K562 (cell line): ENCODE measurements around the gene REPS1. TPM values are rescaled to one million over a fixed set of nuclear protein-coding genes. Genes with fewer than 3 reads are reported as not detected.

Experiments
- ATAC-seq: fragments of 200-7000 bp; cut with Tn5 transposase; 3 replicates; pipeline ENCODE4 v1.9.1; 2020; ENCODE audit warnings: moderate library complexity
- BruUV-seq: library from RNA; stranded (reverse); fragments of 400-500 nt; replicated peaks from 2 replicates; lab custom pipeline; 2021; lab: Mats Ljungman, UMichigan
- CTCF ChIA-PET: fragments of 300-600 bp; formaldehyde crosslinking; extraction: SDS; loops from one replicate; lab custom pipeline; 2021; ENCODE audit warnings: low intra/inter-chr PET ratio; lab: Yijun Ruan, JAX
- POLR2A ChIA-PET: fragments of 300-600, 350-650 bp; sonication (Branson Sonifier 250); formaldehyde crosslinking; extraction: SDS; loops from one replicate; lab custom pipeline; 2021; ENCODE audit warnings: antibody characterized with exemption, inconsistent platforms; lab: Yijun Ruan, JAX
- DNase-seq, 4 experiments: peaks; one replicate each; pipeline versions ENCODE4 v3.0.0 to v3.0.0-alpha.2; 2011 to 2018; ENCODE audit warnings: low spot score in 3 of 4, mixed read lengths in 3 of 4; ENCODE audit errors: extremely low read depth in 1 of 4
- FAIRE-seq: peaks from 2 replicates; lab custom pipeline; 2011; peaks lifted over from hg19 to GRCh38; lab: Jason Lieb, UNC
- H2AFZ ChIP-seq: 2 replicates; pipeline ENCODE4 v1.6.0; 2011; ENCODE audit warnings: low read depth, low read length, control low read depth, inconsistent platforms
- H3K27ac ChIP-seq: fragments of 200-600 bp; 3 replicates; pipeline ENCODE4 v1.8.0; 2011; ENCODE audit warnings: low read depth, mild to moderate bottlenecking, control low read depth, inconsistent platforms, low read length, moderate library complexity, mixed read lengths; ENCODE audit errors: extremely low read depth
- H3K27me3 ChIP-seq, 2 experiments: fragments of 300-600 bp in 1 of 2; 2 replicates in 1 of 2; 3 replicates in 1 of 2; pipeline versions ENCODE4 v1.6.0 to v1.8.0; 2011; ENCODE audit warnings: inconsistent platforms in 2 of 2, low read length in 2 of 2, mild to moderate bottlenecking in 1 of 2, mixed read lengths in 1 of 2, moderate library complexity in 1 of 2; ENCODE audit not compliant: control insufficient read depth in 2 of 2, insufficient read depth in 2 of 2
- H3K36me3 ChIP-seq: fragments of 300-600 bp; 3 replicates; pipeline ENCODE4 v1.8.0; 2011; ENCODE audit warnings: mild to moderate bottlenecking, low read length, inconsistent platforms; ENCODE audit not compliant: control insufficient read depth, insufficient read depth
- H3K4me1 ChIP-seq, 2 experiments: fragments of 200-600 bp in 1 of 2; replicated peaks in 1 of 2; 2 replicates in 1 of 2; 3 replicates in 1 of 2; pipeline versions ENCODE4 v1.5.1 to v1.8.0; 2011; ENCODE audit warnings: inconsistent platforms in 2 of 2, low read length in 2 of 2, mild to moderate bottlenecking in 1 of 2, mixed read lengths in 1 of 2, moderate library complexity in 1 of 2; ENCODE audit not compliant: control insufficient read depth in 2 of 2, insufficient read depth in 2 of 2
- H3K4me2 ChIP-seq: 2 replicates; pipeline ENCODE4 v1.6.1; 2011; ENCODE audit warnings: low read length, control low read depth, inconsistent platforms, mixed read lengths; ENCODE audit not compliant: insufficient read depth
- H3K4me3 ChIP-seq: fragments of 200-600 bp; sonication (generic), shearing (Covaris generic); 2 replicates; pipeline ENCODE4 v1.5.1; 2016; ENCODE audit warnings: control low read depth, inconsistent platforms
- H3K79me2 ChIP-seq: fragments of 200-600 bp; 3 replicates; pipeline ENCODE4 v1.8.0; 2011; ENCODE audit warnings: low read length, inconsistent platforms; ENCODE audit not compliant: control insufficient read depth, insufficient read depth
- H3K9ac ChIP-seq, 2 experiments: 2 replicates each; pipeline versions ENCODE4 v1.6.0 to v1.6.1; 2011; ENCODE audit warnings: low read depth in 2 of 2, low read length in 2 of 2, control low read depth in 1 of 2, inconsistent platforms in 1 of 2, mild to moderate bottlenecking in 1 of 2, mixed read lengths in 1 of 2; ENCODE audit not compliant: insufficient read depth in 1 of 2
- H3K9me1 ChIP-seq: one replicate; pipeline ENCODE4 v1.6.0; 2011; ENCODE audit warnings: inconsistent platforms, mild to moderate bottlenecking, low read length, moderate library complexity; ENCODE audit not compliant: control insufficient read depth, insufficient read depth
- H3K9me3 ChIP-seq: replicated peaks from 2 replicates; pipeline ENCODE4 v1.5.1; 2011; ENCODE audit warnings: low read depth, low read length, inconsistent platforms; ENCODE audit not compliant: control insufficient read depth, insufficient read depth
- H4K20me1 ChIP-seq: replicated peaks from 2 replicates; pipeline ENCODE4 v1.6.1; 2011; ENCODE audit warnings: low read length, inconsistent platforms, mixed read lengths; ENCODE audit not compliant: control insufficient read depth, insufficient read depth
- BHLHE40 ChIP-seq: IDR thresholded peaks from 2 replicates; pipeline ENCODE4 v1.6.1; 2011; ENCODE audit warnings: low read length, improper control_type of control experiment
- GATA2 ChIP-seq: sonication (generic); formaldehyde crosslinking; IDR thresholded peaks from 2 replicates; pipeline ENCODE4 v1.4.0; 2020; ENCODE audit warnings: mild to moderate bottlenecking, missing genetic modification reagents
- NCOA1 ChIP-seq: fragments of 450-650 bp; IDR thresholded peaks from 2 replicates; pipeline ENCODE4 v1.6.1; 2016; ENCODE audit warnings: low read depth
- NR1H2 ChIP-seq: sonication (generic); formaldehyde crosslinking; IDR thresholded peaks from 2 replicates; pipeline ENCODE4 v1.4.0; 2020; ENCODE audit warnings: mild to moderate bottlenecking, missing genetic modification reagents
- NR2C1 ChIP-seq, 2 experiments: fragments of 450-650 bp; IDR thresholded peaks; 2 replicates each; pipeline ENCODE4 v1.6.1; 2017; ENCODE audit warnings: mild to moderate bottlenecking in 2 of 2, antibody characterized with exemption in 1 of 2, inconsistent platforms in 1 of 2, missing compliant biosample characterization in 1 of 2, missing genetic modification characterization in 1 of 2
- NR2C2 ChIP-seq, 2 experiments: fragments of 200-800 bp in 1 of 2; sonication (Bioruptor generic) in 1 of 2; sonication (generic) in 1 of 2; formaldehyde crosslinking in 1 of 2; IDR thresholded peaks; 2 replicates each; pipeline versions ENCODE4 v1.6.1 to v1.8.0; 2016 to 2022; ENCODE audit warnings: mild to moderate bottlenecking in 1 of 2, missing compliant biosample characterization in 1 of 2, missing genetic modification characterization in 1 of 2, missing genetic modification reagents in 1 of 2
- RBM34 ChIP-seq: fragments of 200-400 bp; formaldehyde crosslinking; IDR thresholded peaks from 2 replicates; pipeline ENCODE4 v1.6.1; 2018; ENCODE audit warnings: low read length, borderline replicate concordance; ENCODE audit not compliant: insufficient read depth
- SIN3A ChIP-seq, 2 experiments: fragments of 150-350 bp in 1 of 2; IDR thresholded peaks; 2 replicates each; pipeline ENCODE4 v1.6.1; 2011 to 2016; ENCODE audit warnings: borderline replicate concordance in 2 of 2, low read depth in 2 of 2, low read length in 2 of 2, mild to moderate bottlenecking in 2 of 2, moderate library complexity in 2 of 2; ENCODE audit not compliant: control insufficient read depth in 1 of 2
- SRF ChIP-seq, 2 experiments: fragments of 250-450, 450-650 bp in 1 of 2; sonication (Bioruptor Pico) in 1 of 2; sonication (generic) in 1 of 2; formaldehyde crosslinking; IDR thresholded peaks; 2 replicates each; pipeline versions ENCODE4 v1.5.0 to v1.5.1; 2020 to 2022; ENCODE audit warnings: mild to moderate bottlenecking in 1 of 2, missing genetic modification reagents in 1 of 2
- TCF3 ChIP-seq: sonication (generic); formaldehyde crosslinking; IDR thresholded peaks from 2 replicates; pipeline ENCODE4 v1.4.0; 2020; ENCODE audit warnings: mild to moderate bottlenecking, missing genetic modification reagents
- ZNF133 ChIP-seq: fragments of 250-450 bp; sonication (Bioruptor Pico); IDR thresholded peaks from 2 replicates; pipeline ENCODE4 v1.4.0; 2020; ENCODE audit warnings: mild to moderate bottlenecking
- ZNF57 ChIP-seq: fragments of 450-650 bp; formaldehyde crosslinking; IDR thresholded peaks from 2 replicates; pipeline ENCODE4 v1.4.0; 2020; ENCODE audit warnings: mild to moderate bottlenecking, moderate library complexity
- WGBS: fragments of 100-300 bp; shearing (Covaris generic); methylation state at CpG from one replicate; pipeline ENCODE4 v1.1.6; 2016; ENCODE audit warnings: low coverage, mixed read lengths; ENCODE audit not compliant: insufficient coverage; ENCODE audit errors: missing lambda C conversion rate; 5-methylcytosine and 5-hydroxymethylcytosine counted together
- in situ Hi-C: fragments of 300-500 bp; cut with MboI; formaldehyde crosslinking; loops from 4 replicates; pipeline ENCODE4 v1.15.0; 2018; ENCODE audit warnings: inconsistent platforms, mixed read lengths
- intact Hi-C: fragments of 100-400 bp; cut with micrococcal nuclease; formaldehyde crosslinking; loops from 2 replicates; pipeline ENCODE4 v1.14.2; 2022
- polyA plus RNA-seq, 8 experiments: library from polyadenylated mRNA; depleted of rRNA in 4 of 8; stranded (reverse) in 5 of 8; unstranded in 3 of 8; fragments of >200 nt; fragmentation: Nextera tagmentation in 2 of 8; fragmentation: Illumina TruSeq in 1 of 8; extraction: Ambion mirVana in 2 of 8; extraction: Trizol in 1 of 8; gene quantifications; 2 replicates each; pipeline versions ENCODE4 v1.2.1 to v1.2.3, GENCODE V29; 2011 to 2014; ENCODE audit warnings: inconsistent platforms in 1 of 8, missing spikeins in 1 of 8
- total RNA-seq, 7 experiments: library from RNA; depleted of rRNA in 6 of 7; stranded (reverse); fragments of >200 nt in 6 of 7; fragmentation: Illumina TruSeq in 2 of 7; extraction: Trizol in 2 of 7; gene quantifications; 2 replicates each; pipeline versions ENCODE4 v1.2.1 to v1.2.3, GENCODE V29; 2011 to 2021; ENCODE audit warnings: low replicate concordance in 1 of 7
- TF ChIP-seq, protein P1 (sequence below), 2 experiments: fragments of 450-650 bp in 1 of 2; sonication (generic) in 1 of 2; formaldehyde crosslinking; conservative IDR thresholded peaks; 2 replicates each; pipeline versions ENCODE4 v1.4.0 to v1.8.1; 2020 to 2022; ENCODE audit warnings: mild to moderate bottlenecking in 1 of 2, missing genetic modification reagents in 1 of 2
- TF ChIP-seq, protein P2 (sequence below), 2 experiments: IDR thresholded peaks; 2 replicates each; pipeline ENCODE4 v1.6.1; 2011; ENCODE audit warnings: borderline replicate concordance in 1 of 2, control low read depth in 1 of 2, low read depth in 1 of 2, low read length in 1 of 2, mild to moderate bottlenecking in 1 of 2, mixed read lengths in 1 of 2, moderate library complexity in 1 of 2; ENCODE audit not compliant: insufficient read depth in 1 of 2, insufficient read length in 1 of 2, poor library complexity in 1 of 2, severe bottlenecking in 1 of 2; ENCODE audit errors: extremely low read depth in 1 of 2
- TF ChIP-seq, protein P3 (sequence below): sonication (generic); formaldehyde crosslinking; IDR thresholded peaks from 2 replicates; pipeline ENCODE4 v1.8.0; 2022; ENCODE audit warnings: missing genetic modification reagents, mild to moderate bottlenecking, moderate library complexity, borderline replicate concordance

The REPS1 gene
- total and polyA plus RNA-seq, 9 of the 15 experiments (the other 6 are each of a cell fraction or from before 2014, with no cell fraction given), result 7.9 to 36.0 (median 27.8) TPM

DNA sequence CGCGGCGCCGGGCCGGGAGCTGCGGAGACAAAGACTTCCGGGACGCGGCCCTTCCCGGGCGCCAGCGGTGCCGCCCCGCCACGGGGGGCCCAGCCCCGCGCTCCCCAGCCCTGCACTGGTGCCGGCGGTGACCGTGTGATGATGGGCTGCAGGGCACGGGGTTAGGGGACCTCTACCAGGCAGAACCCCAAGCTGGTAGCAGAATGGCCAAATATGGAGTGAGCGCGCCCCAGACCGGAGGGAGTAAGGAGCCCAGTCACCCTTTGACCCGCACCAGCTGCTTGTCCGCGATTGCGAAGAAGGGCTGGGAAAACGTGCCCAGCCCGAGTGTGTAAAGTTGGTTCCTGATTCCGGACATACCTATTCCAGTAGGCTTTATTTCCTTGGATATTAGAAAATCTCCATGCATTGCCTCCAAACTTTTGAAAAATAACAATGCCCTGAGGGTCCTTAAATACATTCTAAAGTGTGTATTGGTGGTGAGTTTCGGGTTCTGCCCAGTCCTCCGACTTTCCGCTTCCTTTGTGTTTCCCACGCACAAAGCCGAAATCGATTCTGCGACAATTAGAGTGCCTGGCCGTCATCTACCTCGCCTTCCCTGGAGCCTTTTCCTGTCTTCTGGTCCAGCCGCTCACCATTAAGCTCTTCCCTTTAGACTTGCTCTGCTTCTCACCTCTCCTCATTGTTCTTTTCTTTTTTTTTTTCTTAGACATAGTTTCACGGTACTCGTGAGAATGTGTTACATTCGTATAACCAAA is 41.6 kb upstream of the REPS1 start:
- peak in 3 of 4 experiments; percentile 29 to 45 (median 29) for DNase-seq
- BruUV-seq, result no TSS peak
- CTCF ChIA-PET, result no interaction called here
- Histone ChIP-seq H3K4me1 (peaks cover 0 to 11% of the 10 kb centered on the region in 2 experiments; a peak in 2 of 5 replicates), H3K9me1 (no peaks in the 10 kb centered on the region), H3K36me3 (no peaks in the 10 kb centered on the region), H3K9ac (peak overlapping the region in 1 of 2 experiments; percentile 83; a peak in 2 of 4 replicates), H2AFZ (no peak overlapping the region), H3K27me3 (peaks cover 34 to 63% of the 10 kb centered on the region in 2 experiments), H3K27ac (no peak overlapping the region)
- ATAC-seq, result peak; percentile 50
- TF ChIP-seq RBM34, result no peak
- TF ChIP-seq GATA2, result 0 out of 2 replicates have a peak, but pooled peaks have one; percentile 27
- peak in 1 of 2 experiments; percentile 90; a peak in 2 of 4 replicates for TF ChIP-seq SRF (CRISPR knock-in tag; IDR thresholded peaks at IDR 0.05)
- TF ChIP-seq SIN3A (IDR thresholded peaks at IDR 0.05; ENCODE audit: borderline replicate concordance in 2 of 2, control insufficient read depth in 1 of 2, low read depth in 2 of 2, low read length in 2 of 2), result no peak
- TF ChIP-seq, protein P1, sequence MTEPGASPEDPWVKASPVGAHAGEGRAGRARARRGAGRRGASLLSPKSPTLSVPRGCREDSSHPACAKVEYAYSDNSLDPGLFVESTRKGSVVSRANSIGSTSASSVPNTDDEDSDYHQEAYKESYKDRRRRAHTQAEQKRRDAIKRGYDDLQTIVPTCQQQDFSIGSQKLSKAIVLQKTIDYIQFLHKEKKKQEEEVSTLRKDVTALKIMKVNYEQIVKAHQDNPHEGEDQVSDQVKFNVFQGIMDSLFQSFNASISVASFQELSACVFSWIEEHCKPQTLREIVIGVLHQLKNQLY (CRISPR knock-in tag; conservative IDR thresholded peaks at IDR 0.05), result no peak
- TF ChIP-seq, protein P2, sequence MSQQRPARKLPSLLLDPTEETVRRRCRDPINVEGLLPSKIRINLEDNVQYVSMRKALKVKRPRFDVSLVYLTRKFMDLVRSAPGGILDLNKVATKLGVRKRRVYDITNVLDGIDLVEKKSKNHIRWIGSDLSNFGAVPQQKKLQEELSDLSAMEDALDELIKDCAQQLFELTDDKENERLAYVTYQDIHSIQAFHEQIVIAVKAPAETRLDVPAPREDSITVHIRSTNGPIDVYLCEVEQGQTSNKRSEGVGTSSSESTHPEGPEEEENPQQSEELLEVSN (IDR thresholded peaks at IDR 0.05; ENCODE audit: borderline replicate concordance in 1 of 2, extremely low read depth in 1 of 2, insufficient read depth in 1 of 2, insufficient read length in 1 of 2, low read depth in 1 of 2, low read length in 1 of 2, poor library complexity in 1 of 2, severe bottlenecking in 1 of 2), result peak in 1 of 2 experiments; percentile 34
- peak; percentile 48; the same call in 1 of the 2 replicates for TF ChIP-seq NR2C1 (IDR thresholded peaks at IDR 0.05)
- peak; percentile 78 for TF ChIP-seq NR2C1 (tag; IDR thresholded peaks at IDR 0.05)
- TF ChIP-seq, protein P3, sequence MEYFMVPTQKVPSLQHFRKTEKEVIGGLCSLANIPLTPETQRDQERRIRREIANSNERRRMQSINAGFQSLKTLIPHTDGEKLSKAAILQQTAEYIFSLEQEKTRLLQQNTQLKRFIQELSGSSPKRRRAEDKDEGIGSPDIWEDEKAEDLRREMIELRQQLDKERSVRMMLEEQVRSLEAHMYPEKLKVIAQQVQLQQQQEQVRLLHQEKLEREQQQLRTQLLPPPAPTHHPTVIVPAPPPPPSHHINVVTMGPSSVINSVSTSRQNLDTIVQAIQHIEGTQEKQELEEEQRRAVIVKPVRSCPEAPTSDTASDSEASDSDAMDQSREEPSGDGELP, result peak; percentile 98
- TF ChIP-seq ZNF133, result no peak
- TF ChIP-seq BHLHE40, result peak; percentile 68
- no peak for TF ChIP-seq ZNF57 (CRISPR knock-in tag)
- TF ChIP-seq NCOA1, result no peak
- TF ChIP-seq NR1H2 (CRISPR knock-in tag), result no peak
- TF ChIP-seq TCF3 (CRISPR knock-in tag), result peak; percentile 66
- TF ChIP-seq NR2C2 (CRISPR knock-in tag; IDR thresholded peaks at IDR 0.05), result peak; percentile 88
- peak; percentile 90 for TF ChIP-seq NR2C2 (tag; IDR thresholded peaks at IDR 0.05)
- TF ChIP-seq, all 486 proteins: peak for 8
- H4K20me1 ChIP-seq, result peaks cover 2% of the 10 kb centered on the region; the same call in 1 of the 2 replicates
- 13% methylated on average over 44 of the region's 44 CpGs for whole genome bisulfite sequencing
- intact Hi-C loops, result no loop called here
- in situ Hi-C loops, result no loop called here
- FAIRE-seq, result no peak
- peak overlapping the region; percentile 51; the same call in 1 of the 2 replicates for H3K4me2 ChIP-seq
- POLR2A ChIA-PET, result interaction anchor here (0.6 to 1.4 kb wide), 2 partner anchors 10 to 251 kb away, joined by 4 to 5 read pairs; no protein-coding TSS in a partner anchor
- no peaks in the 10 kb centered on the region for H3K9me3 ChIP-seq
- no peaks in the 10 kb centered on the region for H3K79me2 ChIP-seq
- peak overlapping the region; percentile 39 for H3K4me3 ChIP-seq
